Measurements from ENCODE around the gene SMAD4.

The SMAD4 gene

DNA sequence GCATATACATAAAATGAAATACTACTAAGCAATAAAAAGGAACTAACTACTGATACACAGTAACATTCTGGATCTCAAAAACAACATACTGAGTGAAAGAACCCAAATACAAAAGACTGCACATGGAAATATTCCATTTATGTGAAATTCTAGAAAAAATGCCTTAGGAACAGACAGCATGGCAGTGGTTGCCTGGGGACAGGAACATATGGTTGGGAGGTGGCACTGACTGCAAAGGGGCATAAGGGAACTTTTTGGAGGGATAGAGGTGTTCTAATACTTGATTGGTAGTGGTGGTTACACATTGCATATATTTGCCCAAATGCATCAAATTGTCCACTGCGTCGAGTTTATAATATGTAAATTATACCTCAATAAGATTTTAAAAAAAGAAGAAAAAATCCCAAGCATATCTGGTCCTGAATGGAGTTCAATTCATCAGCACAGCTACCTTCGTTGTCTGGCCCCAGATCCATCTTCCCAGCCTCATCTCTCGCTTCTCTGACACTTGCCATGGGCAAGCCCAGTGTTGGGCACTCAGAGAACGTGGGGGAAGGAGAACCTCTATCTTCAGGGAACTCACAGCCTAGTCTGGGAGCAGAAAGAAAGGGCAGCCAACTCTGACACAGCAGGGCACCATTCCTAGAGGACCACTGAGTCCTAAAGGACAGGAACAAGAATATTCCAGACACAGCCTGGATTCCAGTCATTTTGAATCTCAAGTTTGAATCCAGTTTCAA is 8.6 kb upstream of the SMAD4 start:
- H3K27me3 ChIP-seq (ENCODE audit: control insufficient read depth in 1 of 2, insufficient read depth in 2 of 2, low read length in 2 of 2): no peaks in the 10 kb centered on the region
- no peak overlapping the region for H3K9ac ChIP-seq (ENCODE audit: low read length in 2 of 2)
- H3K4me1 ChIP-seq (ENCODE audit: control insufficient read depth, insufficient read depth, low read length): no peaks in the 10 kb centered on the region
- H3K4me3 ChIP-seq (ENCODE audit: low read length in 2 of 2): no peak overlapping the region
- peaks cover 3 to 5% of the 10 kb centered on the region in 2 donors for H3K36me3 ChIP-seq (ENCODE audit: control insufficient read depth in 2 of 2, insufficient read depth in 2 of 2, low read length in 2 of 2)
- no peak overlapping the region for H3K27ac ChIP-seq (ENCODE audit: low read length)
- no peaks in the 10 kb centered on the region for H3K9me3 ChIP-seq (ENCODE audit: control insufficient read depth in 2 of 2, low read length in 2 of 2)

DNA sequence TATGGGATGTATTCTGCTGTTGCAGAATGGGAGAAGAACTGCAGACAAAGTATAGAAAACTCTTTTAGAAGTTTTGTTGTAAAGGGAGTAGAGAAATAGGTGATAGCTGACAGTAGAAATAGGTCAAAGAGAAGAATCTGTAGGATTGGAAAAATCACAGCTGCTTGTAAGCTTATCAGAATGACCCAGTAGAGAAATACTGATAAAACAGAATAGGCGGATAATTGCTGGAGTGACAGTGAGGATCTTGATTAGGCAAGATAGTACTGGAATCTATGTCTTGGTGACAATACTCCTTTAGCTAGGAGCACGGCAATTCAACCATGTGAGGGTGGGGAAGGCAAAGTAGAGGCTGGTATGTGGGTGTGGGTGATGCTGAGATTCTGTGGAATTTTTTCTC is 4.5 kb upstream of the SMAD4 start:
- Histone ChIP-seq H3K4me3 (ENCODE audit: low read length in 2 of 2) (no peak overlapping the region), H3K36me3 (ENCODE audit: control insufficient read depth in 2 of 2, insufficient read depth in 2 of 2, low read length in 2 of 2) (peaks cover 3 to 10% of the 10 kb centered on the region in 2 donors), H3K27ac (ENCODE audit: low read length) (no peak overlapping the region), H3K4me1 (ENCODE audit: control insufficient read depth, insufficient read depth, low read length) (peaks cover 13% of the 10 kb centered on the region), H3K9ac (ENCODE audit: low read length in 2 of 2) (no peak overlapping the region), H3K27me3 (ENCODE audit: control insufficient read depth in 1 of 2, insufficient read depth in 2 of 2, low read length in 2 of 2) (no peaks in the 10 kb centered on the region), H3K9me3 (ENCODE audit: control insufficient read depth in 2 of 2, low read length in 2 of 2) (no peaks in the 10 kb centered on the region)

GRCh38 chr18:51028201-51028805 is 1.7 kb upstream of the SMAD4 start:
- Histone ChIP-seq H3K4me3 (ENCODE audit: low read length in 2 of 2) (peak overlapping the region in 1 of 2 donors; percentile 17), H3K9ac (ENCODE audit: low read length in 2 of 2) (peak overlapping the region in 1 of 2 donors; percentile 87), H3K9me3 (ENCODE audit: control insufficient read depth in 2 of 2, low read length in 2 of 2) (no peaks in the 10 kb centered on the region), H3K27me3 (ENCODE audit: control insufficient read depth in 1 of 2, insufficient read depth in 2 of 2, low read length in 2 of 2) (no peaks in the 10 kb centered on the region), H3K36me3 (ENCODE audit: control insufficient read depth in 2 of 2, insufficient read depth in 2 of 2, low read length in 2 of 2) (peaks cover 3 to 10% of the 10 kb centered on the region in 2 donors), H3K27ac (ENCODE audit: low read length) (no peak overlapping the region), H3K4me1 (ENCODE audit: control insufficient read depth, insufficient read depth, low read length) (peaks cover 17% of the 10 kb centered on the region)

- no peaks in the 10 kb centered on the region for H3K9me3 ChIP-seq (ENCODE audit: control insufficient read depth in 2 of 2, low read length in 2 of 2)
- peaks cover 17% of the 10 kb centered on the region for H3K4me1 ChIP-seq (ENCODE audit: control insufficient read depth, insufficient read depth, low read length)
- H3K36me3 ChIP-seq (ENCODE audit: control insufficient read depth in 2 of 2, insufficient read depth in 2 of 2, low read length in 2 of 2): peaks cover 7 to 10% of the 10 kb centered on the region in 2 donors
- peak overlapping the region; percentile 87 to 99 for H3K9ac ChIP-seq (ENCODE audit: low read length in 2 of 2)
- no peaks in the 10 kb centered on the region for H3K27me3 ChIP-seq (ENCODE audit: control insufficient read depth in 1 of 2, insufficient read depth in 2 of 2, low read length in 2 of 2)
- H3K4me3 ChIP-seq (ENCODE audit: low read length in 2 of 2): peak overlapping the region; percentile 77 to 90
- peak overlapping the region; percentile 96 for H3K27ac ChIP-seq (ENCODE audit: low read length)
Observed at GRCh38 chr18:51029378-51029693, 677 bp upstream of the SMAD4 start.

DNA sequence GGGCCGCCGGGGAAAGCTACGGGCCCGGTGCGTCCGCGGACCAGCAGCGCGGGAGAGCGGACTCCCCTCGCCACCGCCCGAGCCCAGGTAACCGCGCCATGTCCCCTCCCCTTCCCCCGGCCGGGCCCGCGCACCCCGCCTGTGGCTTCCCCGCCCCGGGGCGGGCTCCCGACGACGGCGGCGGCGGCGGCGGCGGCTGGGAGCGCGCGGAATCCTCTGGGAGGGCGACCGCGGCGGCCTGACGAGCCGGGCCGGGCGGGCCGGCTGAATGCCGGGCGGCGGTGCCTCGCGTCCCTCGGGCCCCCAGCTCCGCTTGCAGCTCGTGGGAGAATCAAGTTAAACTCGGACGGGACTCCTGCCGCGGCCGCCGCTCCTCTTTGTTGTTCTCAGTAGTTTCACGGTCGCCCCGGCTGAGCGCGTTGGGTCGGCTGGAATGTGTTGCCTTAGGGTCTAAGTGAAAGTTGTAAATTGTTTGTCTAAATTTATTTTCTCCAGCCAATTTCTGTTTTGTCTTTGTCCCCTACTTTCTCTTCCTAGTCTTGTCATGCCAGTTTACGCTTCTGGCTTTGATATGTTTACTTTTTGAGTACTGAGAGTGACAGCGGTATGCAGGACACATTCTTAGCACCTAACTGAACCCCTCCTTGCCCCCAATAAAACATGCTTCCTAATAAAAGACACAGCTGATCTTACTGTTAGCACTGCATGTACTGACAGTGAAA is 685 bp downstream of the SMAD4 start:
- Histone ChIP-seq H3K4me1 (ENCODE audit: control insufficient read depth, insufficient read depth, low read length) (peaks cover 17% of the 10 kb centered on the region), H3K27me3 (ENCODE audit: control insufficient read depth in 1 of 2, insufficient read depth in 2 of 2, low read length in 2 of 2) (no peaks in the 10 kb centered on the region), H3K27ac (ENCODE audit: low read length) (peak overlapping the region; percentile 96)

GRCh38 chr18:51032193-51032592 is 2.2 kb downstream of the SMAD4 start:
- H3K9me3 ChIP-seq (ENCODE audit: control insufficient read depth in 2 of 2, low read length in 2 of 2): no peaks in the 10 kb centered on the region
- peaks cover 3 to 4% of the 10 kb centered on the region in 2 donors for H3K36me3 ChIP-seq (ENCODE audit: control insufficient read depth in 2 of 2, insufficient read depth in 2 of 2, low read length in 2 of 2)
- H3K4me3 ChIP-seq (ENCODE audit: low read length in 2 of 2): peak overlapping the region; percentile 88 to 90
- H3K9ac ChIP-seq (ENCODE audit: low read length in 2 of 2): peak overlapping the region in 1 of 2 donors; percentile 86
- no peak overlapping the region for H3K27ac ChIP-seq (ENCODE audit: low read length)
- H3K4me1 ChIP-seq (ENCODE audit: control insufficient read depth, insufficient read depth, low read length): peaks cover 17% of the 10 kb centered on the region
- H3K27me3 ChIP-seq (ENCODE audit: control insufficient read depth in 1 of 2, insufficient read depth in 2 of 2, low read length in 2 of 2): no peaks in the 10 kb centered on the region

More for the DNA sequence above, 685 bp downstream of the SMAD4 start:
- Histone ChIP-seq H3K9me3 (ENCODE audit: control insufficient read depth in 2 of 2, low read length in 2 of 2) (no peaks in the 10 kb centered on the region), H3K36me3 (ENCODE audit: control insufficient read depth in 2 of 2, insufficient read depth in 2 of 2, low read length in 2 of 2) (peaks cover 7 to 10% of the 10 kb centered on the region in 2 donors), H3K4me3 (ENCODE audit: low read length in 2 of 2) (peak overlapping the region; percentile 88 to 90), H3K9ac (ENCODE audit: low read length in 2 of 2) (peak overlapping the region; percentile 87 to 91)

DNA sequence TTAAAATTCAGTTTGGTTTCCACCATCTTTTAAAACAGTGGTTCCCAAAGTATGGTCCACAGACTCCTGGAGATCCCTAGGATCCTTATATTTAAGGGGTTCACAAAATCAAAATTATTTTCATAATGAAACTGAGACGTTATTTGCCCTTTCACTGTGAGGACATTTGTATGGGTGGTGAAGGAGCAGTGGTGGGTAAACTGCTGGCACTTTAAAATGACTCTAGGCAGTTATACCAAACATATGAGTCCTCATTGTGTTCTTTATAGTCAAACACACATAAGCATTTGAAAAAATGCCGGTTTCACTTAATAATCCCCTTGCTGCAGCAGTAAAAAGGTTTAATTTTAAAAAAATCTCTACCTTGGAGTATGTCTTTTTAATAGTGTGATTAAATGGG is 7.2 kb downstream of the SMAD4 start:
- Histone ChIP-seq H3K9ac (ENCODE audit: low read length in 2 of 2) (no peak overlapping the region), H3K27ac (ENCODE audit: low read length) (no peak overlapping the region), H3K36me3 (ENCODE audit: control insufficient read depth in 2 of 2, insufficient read depth in 2 of 2, low read length in 2 of 2) (peaks cover 0 to 3% of the 10 kb centered on the region in 2 donors), H3K9me3 (ENCODE audit: control insufficient read depth in 2 of 2, low read length in 2 of 2) (no peaks in the 10 kb centered on the region), H3K27me3 (ENCODE audit: control insufficient read depth in 1 of 2, insufficient read depth in 2 of 2, low read length in 2 of 2) (no peaks in the 10 kb centered on the region), H3K4me1 (ENCODE audit: control insufficient read depth, insufficient read depth, low read length) (peaks cover 7% of the 10 kb centered on the region), H3K4me3 (ENCODE audit: low read length in 2 of 2) (no peak overlapping the region)

- H3K9ac ChIP-seq (ENCODE audit: low read length in 2 of 2): no peak overlapping the region
- H3K4me3 ChIP-seq (ENCODE audit: low read length in 2 of 2): peak overlapping the region in 1 of 2 donors; percentile 31
- H3K4me1 ChIP-seq (ENCODE audit: control insufficient read depth, insufficient read depth, low read length): peaks cover 5% of the 10 kb centered on the region
- no peaks in the 10 kb centered on the region for H3K9me3 ChIP-seq (ENCODE audit: control insufficient read depth in 2 of 2, low read length in 2 of 2)
- no peak overlapping the region for H3K27ac ChIP-seq (ENCODE audit: low read length)
- no peaks in the 10 kb centered on the region for H3K27me3 ChIP-seq (ENCODE audit: control insufficient read depth in 1 of 2, insufficient read depth in 2 of 2, low read length in 2 of 2)
- H3K36me3 ChIP-seq (ENCODE audit: control insufficient read depth in 2 of 2, insufficient read depth in 2 of 2, low read length in 2 of 2): peaks cover 0 to 3% of the 10 kb centered on the region in 2 donors
Observed at GRCh38 chr18:51038110-51038509, 8.1 kb downstream of the SMAD4 start.

DNA sequence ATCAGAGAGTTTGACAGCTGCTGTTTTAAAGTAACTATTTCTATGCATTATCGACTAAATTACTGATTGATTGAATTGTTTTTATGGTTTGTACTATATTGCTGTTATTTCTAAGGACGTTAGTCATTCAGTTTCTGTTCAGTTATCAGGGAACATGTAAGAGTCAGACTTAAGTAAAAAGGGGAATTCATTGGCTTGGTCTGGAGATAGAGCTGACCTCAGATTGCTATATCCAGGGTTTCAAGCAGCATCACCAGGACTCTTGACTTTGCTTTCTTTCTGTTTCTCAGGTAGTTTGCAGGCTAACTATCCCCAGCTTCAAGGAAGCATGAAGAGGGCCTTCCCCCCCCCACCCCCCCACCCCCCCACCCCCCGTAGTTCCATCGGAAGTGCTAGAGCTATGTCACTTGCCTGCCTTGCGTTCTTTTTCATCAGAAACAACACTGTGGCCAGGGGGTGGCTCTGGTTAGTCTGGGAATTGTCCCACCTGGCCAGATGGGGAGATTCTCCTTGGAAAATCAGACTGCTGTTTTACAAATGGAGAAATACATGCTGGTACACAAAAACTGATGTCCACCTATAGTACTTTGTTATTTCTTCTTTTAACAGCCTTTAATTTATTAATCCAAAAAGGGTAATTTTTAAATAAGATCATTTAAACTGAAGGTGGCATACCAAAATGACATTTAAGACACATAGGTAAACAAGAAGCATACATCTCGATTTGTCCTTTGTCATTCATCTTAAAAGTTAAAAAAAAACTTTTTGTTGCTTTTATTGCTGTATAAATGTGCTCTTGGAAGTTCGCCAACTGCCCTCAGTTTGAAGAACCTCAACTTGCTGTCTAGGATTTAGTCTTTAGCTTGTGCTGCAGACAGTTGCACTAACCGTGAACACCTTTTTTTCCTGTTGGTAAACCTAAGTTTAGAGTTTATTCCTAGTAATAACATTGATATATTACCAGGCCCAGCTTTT is 9.4 kb downstream of the SMAD4 start:
- Histone ChIP-seq H3K9me3 (ENCODE audit: control insufficient read depth in 2 of 2, low read length in 2 of 2) (no peaks in the 10 kb centered on the region), H3K27me3 (ENCODE audit: control insufficient read depth in 1 of 2, insufficient read depth in 2 of 2, low read length in 2 of 2) (no peaks in the 10 kb centered on the region), H3K4me1 (ENCODE audit: control insufficient read depth, insufficient read depth, low read length) (peaks cover 5% of the 10 kb centered on the region), H3K4me3 (ENCODE audit: low read length in 2 of 2) (no peak overlapping the region), H3K36me3 (ENCODE audit: control insufficient read depth in 2 of 2, insufficient read depth in 2 of 2, low read length in 2 of 2) (no peaks in the 10 kb centered on the region), H3K9ac (ENCODE audit: low read length in 2 of 2) (no peak overlapping the region), H3K27ac (ENCODE audit: low read length) (no peak overlapping the region)

DNA sequence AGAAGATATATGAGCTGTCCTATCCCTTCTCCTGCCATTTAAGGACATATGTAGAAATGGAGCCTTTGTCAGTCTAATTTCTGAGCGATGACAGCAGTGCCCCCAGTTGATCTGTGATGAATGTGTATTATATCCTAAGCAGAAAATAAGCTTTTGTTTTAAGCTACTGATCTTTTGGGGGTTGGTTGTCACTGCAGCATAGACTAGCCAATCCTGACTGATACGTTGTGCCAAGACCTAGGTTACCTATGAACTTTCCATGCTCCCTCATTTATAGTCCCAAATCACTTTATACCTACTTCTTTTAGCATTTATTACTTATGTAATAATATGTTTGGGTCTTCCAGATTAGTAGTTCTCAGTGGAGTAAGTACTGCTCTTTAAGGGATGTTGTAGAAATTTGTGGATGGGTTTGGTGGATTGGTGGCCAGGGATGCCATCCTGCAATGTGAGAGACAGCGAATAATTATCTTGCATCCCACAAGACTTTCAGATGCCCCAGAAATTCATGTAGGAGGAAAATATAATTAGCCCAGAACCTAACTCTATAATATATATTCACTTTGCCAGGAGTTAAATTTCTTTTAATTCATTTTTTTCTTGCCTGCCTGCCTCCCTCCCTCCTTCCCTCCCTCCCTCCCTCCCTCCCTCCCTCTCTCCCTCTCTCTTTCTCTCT is 11.8 kb downstream of the SMAD4 start:
- Histone ChIP-seq H3K9ac (ENCODE audit: low read length in 2 of 2) (no peak overlapping the region), H3K27me3 (ENCODE audit: control insufficient read depth in 1 of 2, insufficient read depth in 2 of 2, low read length in 2 of 2) (no peaks in the 10 kb centered on the region), H3K36me3 (ENCODE audit: control insufficient read depth in 2 of 2, insufficient read depth in 2 of 2, low read length in 2 of 2) (no peaks in the 10 kb centered on the region), H3K9me3 (ENCODE audit: control insufficient read depth in 2 of 2, low read length in 2 of 2) (no peaks in the 10 kb centered on the region), H3K27ac (ENCODE audit: low read length) (no peak overlapping the region), H3K4me3 (ENCODE audit: low read length in 2 of 2) (no peak overlapping the region), H3K4me1 (ENCODE audit: control insufficient read depth, insufficient read depth, low read length) (peaks cover 5% of the 10 kb centered on the region)
